HG02852 (cell line): ENCODE measurements around the gene CDYL.

Experiments used
- ATAC-seq: cut with Tn5 transposase; IDR thresholded peaks from one replicate; pipeline ENCODE4 v1.9.1; 2021; ENCODE audit warnings: mild to moderate bottlenecking, moderate library complexity; ENCODE audit not compliant: unreplicated experiment

CDYL gene

DNA sequence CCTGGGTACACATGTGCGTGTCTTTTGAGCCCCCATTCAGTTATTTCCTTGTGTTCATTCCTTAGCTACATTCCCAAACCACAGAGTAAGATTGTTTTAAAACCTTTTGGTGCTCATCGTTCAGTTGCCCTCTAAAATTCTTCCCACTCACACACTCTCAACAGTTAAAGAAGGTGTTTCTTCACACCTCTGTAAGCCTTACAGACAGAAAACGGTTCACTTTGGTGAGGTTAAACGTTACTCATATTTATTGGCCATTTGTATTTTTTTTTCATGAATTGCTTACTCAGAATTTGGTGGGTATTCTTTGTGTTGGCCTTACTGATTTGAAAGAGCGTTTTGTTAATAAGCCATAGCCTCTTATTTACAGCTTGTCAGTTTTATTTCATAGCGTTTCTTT, 97.7 kb downstream of the CDYL start:
- ATAC-seq = no peak

DNA sequence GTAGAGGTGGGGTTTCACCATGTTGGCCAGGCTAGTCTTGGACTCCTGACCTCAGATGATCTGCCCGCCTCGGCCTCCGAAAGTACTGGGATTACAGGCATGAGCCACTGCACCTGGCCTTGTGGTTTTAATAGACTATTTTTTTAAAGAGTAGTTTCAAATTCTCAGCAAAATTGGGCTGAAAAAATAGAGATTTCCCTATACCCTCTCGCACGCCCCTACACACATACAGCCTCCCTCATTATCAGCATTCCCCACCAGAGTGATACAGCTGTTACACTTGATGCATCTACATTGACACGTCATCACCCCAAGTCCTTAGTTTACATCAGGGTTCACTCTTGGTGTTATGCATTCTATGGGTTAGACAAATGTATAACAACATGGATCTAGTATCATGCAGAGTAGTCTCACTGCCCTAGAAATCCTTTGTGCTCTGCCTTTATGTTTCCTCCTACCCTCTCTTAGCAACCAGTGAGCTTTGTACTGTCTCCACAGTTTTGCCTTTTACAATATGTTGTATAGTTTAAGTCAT, 103.6 kb downstream of the CDYL start:
- ATAC-seq = peak; percentile 88

DNA sequence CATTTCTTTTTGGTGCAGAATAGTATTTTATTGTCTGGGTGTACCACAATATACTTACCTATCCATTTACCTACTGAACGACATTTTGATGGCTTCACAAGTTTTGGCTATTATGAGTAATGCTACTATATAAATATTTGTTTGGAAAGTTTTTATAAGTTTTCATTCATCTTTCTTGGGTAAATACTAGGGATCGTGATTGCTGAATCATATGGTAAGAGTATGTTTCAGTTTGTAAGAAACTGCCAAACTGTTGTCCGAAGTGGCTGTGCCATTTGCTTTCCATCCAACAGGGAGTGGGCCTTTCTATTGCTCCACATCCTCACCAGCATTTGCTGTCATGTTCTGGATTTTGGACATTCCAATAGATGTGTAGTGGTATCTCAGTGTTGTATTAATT, 104.2 kb downstream of the CDYL start:
- no peak for ATAC-seq

DNA sequence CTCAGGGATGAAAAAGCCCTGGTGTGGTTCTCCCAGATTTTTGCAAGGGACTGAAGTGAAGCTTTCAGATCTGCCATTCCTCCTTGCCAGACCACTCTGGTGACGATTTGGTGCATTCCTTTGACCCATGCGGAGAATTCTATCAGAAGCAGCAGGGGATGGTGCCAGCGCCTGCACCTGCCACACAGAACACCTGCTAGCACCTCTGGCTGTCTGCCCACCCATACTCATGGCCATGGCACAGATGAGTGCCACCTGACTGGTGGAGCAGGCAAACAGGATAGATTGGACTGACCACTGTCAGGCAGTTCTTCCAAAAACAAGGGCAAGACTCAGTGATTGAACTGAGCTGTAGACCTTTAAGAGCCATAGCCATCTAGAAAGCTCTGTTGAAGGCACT, 107.1 kb downstream of the CDYL start:
- no peak for ATAC-seq

DNA sequence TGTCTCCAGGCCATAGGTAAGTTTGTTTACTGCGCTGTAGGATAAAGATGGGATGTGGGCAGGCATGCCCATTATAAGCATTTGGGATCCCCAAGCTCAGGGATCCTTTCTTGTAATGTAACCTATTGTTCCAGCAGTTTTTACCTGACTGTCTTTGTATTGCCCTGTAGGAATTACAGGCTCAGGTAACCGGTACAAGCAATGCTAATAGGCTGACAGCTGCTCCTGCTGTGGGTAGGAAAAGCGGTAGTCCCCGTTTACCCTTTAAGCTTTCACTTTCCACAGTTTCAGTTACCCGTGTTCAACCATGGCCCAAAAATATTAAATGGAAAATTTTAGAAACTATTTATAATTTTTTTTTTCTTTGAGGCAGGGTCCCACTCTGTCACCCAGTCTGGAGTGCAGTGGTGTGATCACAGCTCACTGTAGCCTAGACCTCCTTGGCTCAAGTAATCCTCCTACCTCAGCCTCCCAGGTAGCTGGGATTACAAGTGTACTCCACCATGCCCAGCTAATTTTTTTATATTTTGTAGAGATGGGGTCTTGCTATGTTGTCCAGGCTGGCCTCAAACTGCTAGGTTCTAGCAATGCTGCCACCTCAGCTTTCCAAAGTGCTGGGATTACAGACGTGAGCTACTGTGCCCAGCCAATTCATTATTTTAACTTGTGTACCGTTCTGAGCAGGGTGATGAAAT, 108.6 kb downstream of the CDYL start:
- ATAC-seq = no peak

DNA sequence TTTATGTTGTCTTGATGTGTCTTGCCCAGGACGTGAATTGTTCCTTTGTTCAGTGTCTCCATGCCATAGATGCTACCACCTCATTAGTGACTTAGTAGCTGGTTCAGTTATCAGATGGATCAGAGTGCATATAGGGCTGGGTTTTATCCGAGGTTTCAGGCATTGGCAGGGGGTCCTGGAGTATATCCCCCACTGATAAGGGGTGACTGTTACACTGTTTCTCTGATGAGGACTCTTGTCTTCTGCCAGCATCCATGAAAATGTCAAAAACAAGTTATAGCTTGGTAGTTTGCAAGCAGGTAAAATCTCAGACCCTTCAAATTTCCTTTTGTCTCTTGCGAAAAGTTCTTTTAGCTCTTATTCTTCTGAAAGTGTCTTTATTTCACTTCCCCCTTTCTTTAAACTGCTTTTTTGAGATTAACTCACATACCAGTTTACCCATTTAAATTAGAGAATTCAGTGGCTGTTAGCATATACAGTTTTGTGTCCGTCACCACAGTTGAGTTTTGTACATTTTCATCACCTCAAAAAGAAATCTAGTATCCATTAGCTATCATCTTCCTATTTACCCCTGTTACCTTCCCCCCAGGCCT, 109.2 kb downstream of the CDYL start:
- no peak for ATAC-seq

DNA sequence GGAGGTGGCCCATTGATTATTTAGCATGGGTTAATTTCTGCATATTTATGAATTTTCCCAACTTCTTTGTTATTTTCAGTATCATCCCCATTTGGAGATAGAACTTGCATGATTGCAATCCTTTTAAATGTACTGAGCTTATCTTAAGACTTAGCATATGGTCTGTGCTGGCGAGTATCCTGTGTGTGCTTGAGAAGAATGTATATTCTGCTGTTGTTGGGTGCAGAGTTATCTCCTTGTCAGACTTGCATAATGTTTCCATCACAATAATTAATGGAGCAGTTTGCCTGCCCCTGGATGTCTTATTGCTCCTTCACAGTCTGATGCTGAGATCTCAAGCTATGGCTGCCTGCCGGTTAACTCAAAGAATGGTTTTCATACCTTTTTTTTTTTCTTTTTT, 112.6 kb downstream of the CDYL start:
- ATAC-seq = no peak

DNA sequence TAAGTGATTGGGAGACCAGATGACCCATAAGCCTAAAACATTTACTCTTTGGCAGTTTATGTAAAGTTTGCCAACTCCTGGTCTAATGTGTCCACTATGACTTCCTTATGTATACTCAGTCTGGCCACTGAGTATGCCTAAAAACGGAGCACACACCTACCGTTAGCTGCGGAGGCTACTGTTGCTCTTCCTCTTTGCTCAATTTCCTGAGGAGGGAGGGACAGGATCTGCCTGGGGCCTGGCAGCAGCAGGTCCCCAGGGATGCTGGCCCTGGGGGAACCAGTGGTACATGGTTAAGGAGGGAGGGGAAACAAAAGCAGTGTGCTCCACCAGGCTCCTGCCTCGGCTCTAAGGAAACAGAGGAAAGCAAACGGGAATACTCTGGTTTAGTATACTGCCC, 113.5 kb downstream of the CDYL start:
- ATAC-seq = no peak

DNA sequence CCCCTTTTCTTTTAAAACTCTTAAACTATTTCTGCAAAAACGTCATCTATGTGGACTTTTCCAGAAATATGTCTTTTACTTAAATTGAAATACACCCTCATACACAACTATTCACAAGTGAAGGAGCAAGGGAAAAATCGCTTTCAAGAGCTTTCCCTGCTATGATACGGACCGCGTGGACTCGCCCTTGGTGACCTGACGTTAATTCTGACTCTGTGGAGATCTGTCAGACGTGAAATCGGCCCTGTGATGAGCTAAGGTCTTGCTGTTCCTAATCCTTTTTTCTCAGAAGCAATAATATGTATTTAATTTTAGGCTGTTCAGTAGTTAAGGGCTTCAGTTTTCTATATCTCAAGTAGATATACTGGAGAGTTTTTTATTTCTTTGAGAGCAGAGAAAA, 114.0 kb downstream of the CDYL start:
- ATAC-seq = no peak

DNA sequence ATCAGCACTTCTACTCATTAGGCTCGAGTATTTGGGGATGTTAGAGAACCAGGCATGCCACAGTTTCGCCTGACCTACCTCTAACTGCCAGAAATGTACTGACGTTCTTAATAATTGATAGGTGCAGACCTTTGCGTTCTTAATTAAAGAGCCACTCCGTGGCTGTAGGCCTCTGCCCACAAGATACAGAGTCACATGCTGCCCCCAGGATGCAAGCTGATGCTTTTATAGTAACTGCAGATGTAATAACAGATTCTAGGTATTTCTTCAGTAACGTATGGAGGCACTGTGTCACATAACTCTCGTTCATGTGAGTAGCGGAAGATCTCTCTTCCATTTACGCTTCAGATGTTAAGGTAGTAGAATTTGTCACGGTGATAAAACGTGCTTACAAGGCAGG, 114.4 kb downstream of the CDYL start:
- no peak for ATAC-seq

DNA sequence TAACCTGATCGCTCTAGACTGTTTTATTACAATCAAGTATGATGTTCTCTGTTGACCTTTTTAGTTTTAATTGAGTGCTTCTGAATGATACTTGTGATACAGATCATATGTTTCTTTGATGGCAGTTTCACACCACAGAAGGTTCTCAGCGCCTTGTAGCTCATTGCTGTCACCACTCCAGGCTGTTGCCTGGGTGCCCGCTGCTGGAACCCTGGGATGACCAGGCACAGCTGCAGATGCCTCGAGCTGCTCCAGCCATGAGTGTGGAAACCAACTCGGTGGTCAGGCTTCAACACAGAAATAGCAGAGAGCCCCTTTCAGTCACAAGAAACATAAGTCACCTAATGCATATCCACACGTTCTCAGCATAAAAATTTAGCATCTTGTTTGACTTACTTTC, 114.9 kb downstream of the CDYL start:
- ATAC-seq = no peak

DNA sequence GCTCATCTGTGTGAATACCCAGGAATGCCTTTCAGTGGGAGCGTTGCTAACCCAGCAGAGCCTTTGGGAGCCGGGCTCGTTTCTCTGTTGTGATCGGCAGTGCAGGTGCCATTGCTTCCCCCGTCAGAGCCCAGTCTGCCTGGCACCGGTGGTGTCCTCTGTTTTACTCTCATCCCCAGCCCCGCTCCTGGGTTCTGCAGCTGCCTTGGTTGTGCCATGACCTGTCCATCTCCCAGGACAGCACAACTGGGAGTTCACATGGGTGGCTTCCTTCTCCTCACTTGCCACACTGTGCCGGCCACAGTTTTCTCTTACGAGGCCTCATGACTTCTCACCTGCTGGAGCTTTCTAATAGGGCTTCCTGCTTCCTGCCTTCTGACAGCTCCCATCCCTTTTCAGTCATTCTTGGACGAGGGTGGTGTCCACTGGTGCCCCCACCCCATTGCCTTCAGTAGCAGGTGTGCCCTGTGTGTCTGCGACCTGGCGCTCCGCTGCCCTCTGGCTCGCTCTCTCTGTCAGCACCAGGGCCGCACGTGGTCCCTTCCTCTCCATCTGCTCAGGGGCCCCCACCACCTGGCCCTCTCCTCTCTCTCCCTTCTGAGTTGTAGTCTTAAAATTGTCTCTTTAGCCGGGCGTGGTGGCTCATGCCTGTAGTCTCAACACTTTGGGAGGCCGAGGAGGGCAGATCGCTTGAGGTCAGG, 116.7 kb downstream of the CDYL start:
- no peak for ATAC-seq

DNA sequence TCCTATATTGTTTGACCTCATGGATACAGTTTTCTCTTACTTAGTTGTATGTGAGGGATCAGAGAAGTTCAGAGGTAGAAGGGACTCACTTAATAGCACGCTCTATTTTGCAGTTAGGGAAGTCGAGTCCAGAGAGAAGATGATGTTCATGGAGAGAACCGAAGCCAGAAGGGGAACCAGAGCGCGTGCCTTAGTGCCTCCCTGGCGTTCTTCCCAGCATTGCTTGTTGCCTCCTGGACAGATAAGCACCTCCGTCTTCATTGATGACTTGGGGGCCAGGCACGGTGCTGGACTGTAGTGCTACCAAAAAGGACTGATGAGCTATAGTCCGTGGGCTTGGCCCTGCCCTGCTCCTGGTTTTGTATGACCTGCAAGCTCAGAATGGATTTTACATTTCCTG, 117.8 kb downstream of the CDYL start:
- no peak for ATAC-seq

DNA sequence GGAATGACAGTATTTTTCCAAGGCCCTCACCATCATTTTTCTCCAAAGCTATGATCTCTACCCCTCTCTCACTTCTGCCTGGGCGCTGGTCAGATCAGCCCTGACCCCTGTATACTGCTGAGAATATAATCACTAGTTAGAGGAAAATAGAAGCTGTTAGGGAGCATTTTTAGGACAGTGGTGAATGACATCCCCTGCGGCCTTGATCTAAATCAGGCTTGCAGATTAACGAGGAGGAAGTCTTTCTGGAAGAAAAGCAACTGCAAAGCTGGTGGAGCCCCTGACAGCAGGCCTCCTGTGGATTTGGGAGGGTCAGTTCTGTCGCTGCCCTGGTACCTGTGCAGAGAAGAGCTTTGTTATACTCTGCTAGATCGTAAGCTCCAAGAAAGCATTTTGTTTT, 119.8 kb downstream of the CDYL start:
- no peak for ATAC-seq

DNA sequence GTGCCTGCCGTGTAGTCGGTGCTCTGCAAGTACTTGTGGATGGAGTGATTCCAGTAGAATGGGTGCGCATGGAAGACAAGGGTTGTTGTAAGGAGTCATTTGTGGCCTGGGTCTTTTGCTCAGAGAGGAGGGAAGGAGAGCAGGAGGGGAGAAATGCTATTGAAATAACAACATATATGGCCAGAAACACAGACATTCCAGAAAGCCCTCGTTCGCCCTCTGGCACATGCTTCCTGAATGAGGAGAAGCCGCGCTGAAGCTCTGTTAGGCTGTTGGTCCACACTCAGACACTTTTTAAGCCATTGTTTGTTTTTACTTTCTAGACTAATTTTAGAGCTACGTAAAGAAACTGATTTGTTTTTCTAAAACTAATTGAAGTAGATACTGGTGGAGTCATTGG, 120.2 kb downstream of the CDYL start:
- ATAC-seq = no peak

DNA sequence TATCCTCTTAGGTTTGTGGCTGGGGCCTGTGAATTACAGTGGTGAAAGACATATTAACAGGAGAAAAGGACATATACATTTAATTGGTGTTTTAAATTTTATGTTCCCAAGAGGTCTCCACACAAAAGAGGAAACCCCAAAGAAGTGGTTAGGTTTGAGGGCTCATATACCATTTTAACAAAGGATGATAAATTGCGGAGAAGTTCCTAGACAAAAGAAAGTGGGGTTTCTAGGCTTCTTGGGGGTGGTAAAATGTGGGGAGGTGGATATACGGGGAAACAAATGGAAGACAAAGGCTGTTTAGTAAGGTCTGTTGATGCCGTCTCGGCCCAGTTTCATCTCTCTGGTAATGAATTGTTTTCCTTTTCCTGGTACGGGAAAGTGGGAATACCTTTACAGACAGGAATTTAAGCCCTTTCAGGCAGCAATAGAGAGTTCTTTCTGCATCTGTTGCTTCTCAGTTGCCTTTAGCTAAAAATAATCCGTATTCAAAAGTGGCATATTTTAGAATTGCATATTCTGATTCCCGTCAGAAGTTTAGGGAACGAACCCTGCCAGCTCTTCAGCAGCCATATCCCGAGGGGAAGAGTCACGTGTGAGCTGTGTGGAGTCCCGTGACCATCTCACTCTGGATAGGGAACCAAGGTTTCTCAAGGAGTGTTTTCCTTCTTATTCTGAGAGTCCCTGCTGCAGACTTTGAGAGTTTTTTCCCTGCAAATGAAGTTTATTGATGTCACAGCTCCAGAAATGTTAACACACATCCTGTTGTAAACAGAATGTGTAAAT, 123.2 kb downstream of the CDYL start:
- ATAC-seq = no peak

DNA sequence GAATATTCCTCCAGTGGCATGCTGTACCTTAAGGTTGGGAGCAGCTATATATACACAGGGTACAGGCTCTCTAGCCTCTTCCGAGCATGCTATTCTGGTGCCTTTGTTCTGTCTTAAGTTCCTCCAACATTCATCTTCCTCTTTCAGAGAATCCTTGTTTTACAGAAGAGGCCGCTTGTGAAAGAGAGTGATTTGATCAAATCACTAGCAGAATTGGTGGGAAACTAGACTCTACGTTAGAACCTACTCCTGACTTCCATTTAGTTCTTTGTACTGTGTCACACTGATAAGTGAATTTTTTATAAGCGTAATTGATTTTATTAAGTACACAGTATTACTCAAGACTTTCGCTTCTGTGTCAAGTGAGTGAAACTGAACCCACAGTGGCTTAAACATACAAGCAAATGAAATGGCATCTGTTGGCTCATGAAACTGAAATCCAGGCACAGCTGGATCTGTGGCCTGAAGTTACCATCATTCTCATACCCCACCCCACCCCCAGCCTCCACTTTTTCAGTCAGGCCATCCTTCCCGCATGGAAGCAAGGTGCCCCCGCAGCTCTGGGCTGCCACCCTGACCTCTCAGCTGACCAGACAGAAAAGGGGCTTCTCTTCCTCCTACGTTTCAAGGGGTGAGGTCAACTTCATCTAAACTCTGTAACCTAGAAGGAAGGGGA, 125.3 kb downstream of the CDYL start:
- peak; percentile 61 for ATAC-seq

DNA sequence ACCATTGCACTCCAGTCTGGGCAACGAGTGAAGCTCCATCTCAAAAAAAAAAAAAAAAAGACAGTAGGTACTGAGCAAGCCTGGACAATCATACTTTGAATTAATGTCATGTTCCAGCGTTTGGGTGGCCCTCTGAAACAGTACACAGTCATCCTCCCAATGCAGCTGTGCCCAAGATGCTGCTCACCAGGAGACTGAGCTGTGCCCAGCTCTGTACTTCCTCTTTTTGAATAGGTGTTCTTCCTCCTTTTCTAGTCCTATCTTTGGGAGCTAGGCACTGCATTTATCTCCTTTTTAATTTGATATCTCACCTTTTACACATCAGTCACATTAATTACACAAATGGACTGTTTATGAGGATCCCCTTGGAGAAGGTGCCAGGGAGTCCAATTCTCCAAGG, 126.2 kb downstream of the CDYL start:
- ATAC-seq = no peak

DNA sequence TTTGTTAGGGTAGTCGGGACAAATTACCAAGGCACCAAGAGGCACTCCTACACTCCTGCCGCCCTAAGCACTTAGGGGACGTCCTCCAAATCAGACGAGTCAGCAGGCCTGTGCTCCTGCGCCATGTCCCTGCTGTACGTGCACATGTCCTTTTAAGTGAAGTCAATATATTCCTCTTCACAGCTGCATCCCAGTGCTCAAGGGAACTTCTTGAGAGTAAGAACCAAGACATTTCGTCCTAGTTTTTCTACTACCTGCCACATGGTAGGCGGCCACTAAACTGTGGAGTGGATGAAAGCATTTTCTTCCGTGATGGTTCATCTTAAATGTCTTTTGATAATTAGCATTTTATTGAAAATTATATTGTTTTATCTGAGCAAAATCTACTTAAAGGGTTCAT, 126.9 kb downstream of the CDYL start:
- ATAC-seq = no peak

DNA sequence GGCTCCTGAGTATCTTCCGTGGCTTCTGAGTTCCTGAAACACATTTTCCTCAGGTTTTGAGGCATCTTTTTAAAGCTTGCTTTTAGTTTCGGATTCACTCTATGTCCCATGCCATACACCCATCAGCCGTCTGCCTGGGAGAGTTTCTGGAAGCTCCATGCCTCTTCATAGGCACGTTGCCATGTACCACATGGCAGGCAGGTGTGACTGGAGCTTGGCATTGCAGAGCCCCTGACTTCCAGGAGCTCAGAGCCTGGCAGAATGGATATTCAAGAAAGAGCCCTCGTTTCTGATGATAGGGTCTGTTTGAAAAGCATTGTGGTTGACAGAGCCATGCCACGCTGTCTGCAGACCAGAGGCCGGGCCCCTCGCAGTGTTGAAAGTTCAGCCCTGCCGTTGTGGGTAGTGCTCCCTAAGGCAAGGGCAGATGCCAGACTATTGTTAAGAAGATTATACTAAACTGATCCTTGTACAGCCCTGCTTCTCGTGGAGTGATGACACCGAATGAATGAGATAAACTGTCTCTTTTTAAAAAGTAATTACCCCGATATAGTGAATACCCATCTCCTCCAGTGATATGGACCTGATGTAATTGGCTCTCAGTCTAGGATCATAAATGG, 127.7 kb downstream of the CDYL start:
- ATAC-seq = no peak
